Ishikawa (cell line): Measurements from ENCODE around the gene ALPP.

Experiments
- CEBPB ChIP-seq: IDR thresholded peaks from 2 replicates; pipeline ENCODE4 v1.6.1; 2012
- CREB1 ChIP-seq: IDR thresholded peaks from 2 replicates; pipeline ENCODE4 v1.6.1; 2012; ENCODE audit warnings: low read depth
- EGR1 ChIP-seq: IDR thresholded peaks from 2 replicates; pipeline ENCODE4 v1.6.1; 2012
- EP300 ChIP-seq: IDR thresholded peaks from 2 replicates; pipeline ENCODE4 v1.6.1; 2012; ENCODE audit warnings: borderline replicate concordance
- FOXM1 ChIP-seq: IDR thresholded peaks from 2 replicates; pipeline ENCODE4 v1.6.1; 2012; ENCODE audit warnings: low read depth, borderline replicate concordance
- NFIC ChIP-seq: IDR thresholded peaks from 2 replicates; pipeline ENCODE4 v1.6.1; 2012
- RAD21 ChIP-seq: IDR thresholded peaks from 2 replicates; pipeline ENCODE4 v1.6.1; 2012; ENCODE audit warnings: low read depth
- TAF1 ChIP-seq: IDR thresholded peaks from 2 replicates; pipeline ENCODE4 v1.6.1; 2012; ENCODE audit warnings: low read depth, mild to moderate bottlenecking
- TCF12 ChIP-seq: IDR thresholded peaks from 2 replicates; pipeline ENCODE4 v1.6.1; 2012; ENCODE audit warnings: low read depth
- TEAD4 ChIP-seq: IDR thresholded peaks from 2 replicates; pipeline ENCODE4 v1.6.1; 2012
- YY1 ChIP-seq: IDR thresholded peaks from 2 replicates; pipeline ENCODE4 v1.6.1; 2012; ENCODE audit warnings: low read depth
- ZBTB7A ChIP-seq: IDR thresholded peaks from 2 replicates; pipeline ENCODE4 v1.6.1; 2012; ENCODE audit warnings: low read depth
- TF ChIP-seq, protein P1 (sequence below): IDR thresholded peaks from 2 replicates; pipeline ENCODE4 v1.6.1; 2012; ENCODE audit warnings: low read depth, mild to moderate bottlenecking
- TF ChIP-seq, protein P2 (sequence below): IDR thresholded peaks from 2 replicates; pipeline ENCODE4 v1.6.1; 2012
- TF ChIP-seq, protein P3 (sequence below): IDR thresholded peaks from 2 replicates; pipeline ENCODE4 v1.6.1; 2012

The ALPP gene

DNA sequence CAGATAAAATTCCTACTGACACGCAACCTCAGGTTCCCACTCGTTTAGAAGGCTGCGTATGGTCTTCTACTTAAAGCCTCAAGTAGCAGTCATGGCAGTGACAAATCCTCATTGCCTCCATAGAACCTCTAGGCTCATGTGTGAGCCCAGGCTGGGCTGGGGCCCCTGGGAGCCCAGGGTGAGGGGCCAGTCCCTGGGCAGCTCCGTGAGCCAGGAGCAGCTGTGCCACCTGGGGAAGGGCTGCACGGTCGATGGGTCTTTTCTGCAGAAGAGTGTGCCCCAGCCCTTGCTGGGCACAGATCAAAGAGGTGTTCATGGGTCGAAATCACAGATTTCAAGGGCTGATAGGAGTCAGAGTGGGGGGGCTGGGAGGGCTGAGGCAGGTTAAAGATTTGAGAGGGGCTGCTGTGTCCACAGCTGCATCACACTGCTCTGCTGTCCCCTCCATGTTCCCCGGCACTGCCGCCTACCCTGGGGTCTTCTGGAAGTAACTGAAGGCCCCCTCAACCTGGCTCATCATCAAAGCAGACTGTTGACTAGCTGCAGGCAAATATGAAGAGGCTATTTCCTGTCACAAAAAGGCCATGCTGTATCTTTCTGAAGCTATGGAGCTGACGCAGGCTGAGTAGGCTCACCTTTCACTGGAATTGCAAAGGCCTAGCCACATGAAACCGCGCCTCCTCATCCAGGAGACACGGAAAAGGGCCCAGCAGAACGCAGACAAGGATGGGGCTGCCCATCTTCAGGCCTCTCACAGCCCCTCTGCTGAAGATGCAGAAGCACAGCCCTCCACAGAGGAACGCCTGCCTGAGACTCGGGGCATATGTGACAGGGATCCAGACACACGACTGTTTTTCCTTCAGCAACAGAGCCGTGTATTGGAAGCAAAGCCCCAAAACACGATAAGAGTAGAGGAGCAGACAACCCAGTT lies 35.7 kb upstream of the ALPP start:
- TF ChIP-seq EP300 (no peak), ZBTB7A (no peak), FOXM1 (no peak), RAD21 (no peak), CEBPB (no peak), TCF12 (no peak), TAF1 (no peak), TEAD4 (no peak), CREB1 (no peak), YY1 (no peak)
- TF ChIP-seq, protein P1, sequence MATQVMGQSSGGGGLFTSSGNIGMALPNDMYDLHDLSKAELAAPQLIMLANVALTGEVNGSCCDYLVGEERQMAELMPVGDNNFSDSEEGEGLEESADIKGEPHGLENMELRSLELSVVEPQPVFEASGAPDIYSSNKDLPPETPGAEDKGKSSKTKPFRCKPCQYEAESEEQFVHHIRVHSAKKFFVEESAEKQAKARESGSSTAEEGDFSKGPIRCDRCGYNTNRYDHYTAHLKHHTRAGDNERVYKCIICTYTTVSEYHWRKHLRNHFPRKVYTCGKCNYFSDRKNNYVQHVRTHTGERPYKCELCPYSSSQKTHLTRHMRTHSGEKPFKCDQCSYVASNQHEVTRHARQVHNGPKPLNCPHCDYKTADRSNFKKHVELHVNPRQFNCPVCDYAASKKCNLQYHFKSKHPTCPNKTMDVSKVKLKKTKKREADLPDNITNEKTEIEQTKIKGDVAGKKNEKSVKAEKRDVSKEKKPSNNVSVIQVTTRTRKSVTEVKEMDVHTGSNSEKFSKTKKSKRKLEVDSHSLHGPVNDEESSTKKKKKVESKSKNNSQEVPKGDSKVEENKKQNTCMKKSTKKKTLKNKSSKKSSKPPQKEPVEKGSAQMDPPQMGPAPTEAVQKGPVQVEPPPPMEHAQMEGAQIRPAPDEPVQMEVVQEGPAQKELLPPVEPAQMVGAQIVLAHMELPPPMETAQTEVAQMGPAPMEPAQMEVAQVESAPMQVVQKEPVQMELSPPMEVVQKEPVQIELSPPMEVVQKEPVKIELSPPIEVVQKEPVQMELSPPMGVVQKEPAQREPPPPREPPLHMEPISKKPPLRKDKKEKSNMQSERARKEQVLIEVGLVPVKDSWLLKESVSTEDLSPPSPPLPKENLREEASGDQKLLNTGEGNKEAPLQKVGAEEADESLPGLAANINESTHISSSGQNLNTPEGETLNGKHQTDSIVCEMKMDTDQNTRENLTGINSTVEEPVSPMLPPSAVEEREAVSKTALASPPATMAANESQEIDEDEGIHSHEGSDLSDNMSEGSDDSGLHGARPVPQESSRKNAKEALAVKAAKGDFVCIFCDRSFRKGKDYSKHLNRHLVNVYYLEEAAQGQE: no peak
- TF ChIP-seq, protein P2, sequence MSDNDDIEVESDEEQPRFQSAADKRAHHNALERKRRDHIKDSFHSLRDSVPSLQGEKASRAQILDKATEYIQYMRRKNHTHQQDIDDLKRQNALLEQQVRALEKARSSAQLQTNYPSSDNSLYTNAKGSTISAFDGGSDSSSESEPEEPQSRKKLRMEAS: no peak

DNA sequence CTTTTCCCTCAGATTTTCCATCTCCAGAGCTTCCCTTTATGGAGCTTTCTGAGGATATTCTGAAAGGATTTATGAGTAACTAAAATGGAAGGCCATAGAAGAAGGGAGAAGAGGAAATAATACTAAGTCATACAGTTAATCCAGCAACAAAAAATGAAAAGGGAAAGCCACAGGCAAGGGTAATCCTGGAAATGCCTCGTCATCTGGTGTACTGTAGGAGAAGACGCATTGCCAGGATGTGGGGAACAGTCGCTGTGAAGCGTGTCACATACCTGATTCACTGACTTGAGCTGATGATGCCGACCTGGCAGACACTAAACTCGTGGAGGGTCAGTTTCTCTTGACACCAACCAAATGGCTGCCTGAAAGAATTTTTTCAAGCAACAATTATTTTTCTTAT lies 34.7 kb upstream of the ALPP start:
- TF ChIP-seq CREB1: no peak
- no peak for TF ChIP-seq RAD21
- TF ChIP-seq, protein P3, sequence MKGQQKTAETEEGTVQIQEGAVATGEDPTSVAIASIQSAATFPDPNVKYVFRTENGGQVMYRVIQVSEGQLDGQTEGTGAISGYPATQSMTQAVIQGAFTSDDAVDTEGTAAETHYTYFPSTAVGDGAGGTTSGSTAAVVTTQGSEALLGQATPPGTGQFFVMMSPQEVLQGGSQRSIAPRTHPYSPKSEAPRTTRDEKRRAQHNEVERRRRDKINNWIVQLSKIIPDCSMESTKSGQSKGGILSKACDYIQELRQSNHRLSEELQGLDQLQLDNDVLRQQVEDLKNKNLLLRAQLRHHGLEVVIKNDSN: no peak
- no peak for TF ChIP-seq TEAD4
- no peak for TF ChIP-seq EGR1
- no peak for TF ChIP-seq TCF12
- TF ChIP-seq, protein P2: no peak
- TF ChIP-seq, protein P1: no peak
- TF ChIP-seq TAF1: no peak

DNA sequence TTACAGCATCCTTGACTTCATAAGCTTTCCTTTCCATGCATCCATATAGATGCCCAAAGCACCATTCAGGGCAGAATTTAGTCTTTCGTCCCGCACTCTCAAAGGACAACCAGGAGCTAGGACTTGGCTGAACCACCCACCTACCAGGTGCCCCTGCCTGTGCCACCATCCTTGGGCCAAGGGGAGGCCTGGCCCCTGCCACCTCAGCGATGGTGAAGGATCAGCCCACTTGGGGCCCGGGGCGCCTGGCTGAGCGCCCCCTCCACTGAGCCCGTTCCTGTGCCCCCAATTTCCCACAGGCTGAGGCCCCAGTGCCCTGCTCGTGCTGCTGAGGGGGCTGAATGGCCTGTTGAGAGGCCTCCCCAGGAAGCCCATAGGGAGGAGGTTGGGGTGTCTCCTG lies 33.3 kb upstream of the ALPP start:
- TF ChIP-seq YY1: no peak
- TF ChIP-seq ZBTB7A: no peak
- TF ChIP-seq TCF12: no peak
- TF ChIP-seq, protein P2: no peak
- no peak for TF ChIP-seq FOXM1
- TF ChIP-seq EGR1: no peak
- no peak for TF ChIP-seq TEAD4
- TF ChIP-seq TAF1: no peak
- TF ChIP-seq NFIC: no peak

DNA sequence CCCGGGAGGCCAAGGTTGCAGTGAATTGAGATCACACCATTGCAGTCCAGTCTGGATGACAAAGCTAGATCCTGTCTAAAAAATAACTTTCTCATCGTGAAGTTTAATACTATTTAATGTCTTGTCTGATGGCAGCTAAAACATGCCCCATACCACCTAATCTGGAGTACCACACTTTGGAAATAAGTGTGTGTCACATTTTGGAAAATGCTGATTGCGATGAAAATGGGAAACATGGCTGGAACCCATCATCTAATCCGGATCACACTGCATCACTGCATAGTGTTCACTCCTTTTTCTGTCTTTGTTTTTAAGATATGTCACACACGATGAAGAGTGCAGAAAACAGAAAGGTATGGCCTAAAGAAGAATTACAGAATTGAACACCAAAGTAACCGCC lies 31.2 kb upstream of the ALPP start:
- TF ChIP-seq NFIC: no peak
- no peak for TF ChIP-seq CREB1
- no peak for TF ChIP-seq EP300
- TF ChIP-seq YY1: no peak
- no peak for TF ChIP-seq TEAD4
- TF ChIP-seq CEBPB: no peak
- TF ChIP-seq, protein P3: no peak
- no peak for TF ChIP-seq TCF12
- no peak for TF ChIP-seq RAD21
- no peak for TF ChIP-seq TAF1

DNA sequence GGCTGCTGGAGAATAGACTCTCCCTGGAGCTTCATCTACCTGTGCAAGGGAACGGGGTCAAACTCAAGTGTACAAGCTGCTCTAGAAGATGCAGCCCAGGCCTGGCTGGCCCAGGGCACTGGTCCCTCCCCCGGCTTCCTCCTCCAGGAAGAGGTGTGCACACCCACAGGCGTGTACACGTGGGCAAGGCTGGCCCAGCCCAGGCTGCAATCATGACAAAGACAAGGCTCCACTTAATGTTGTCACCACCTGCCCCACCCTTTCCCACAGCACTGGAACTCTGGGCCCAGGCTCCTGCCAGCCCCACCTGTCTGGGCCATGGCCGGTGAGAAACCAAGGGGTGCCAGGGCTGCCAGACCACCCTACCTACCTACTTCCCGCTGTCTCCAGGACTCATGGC lies 29.6 kb upstream of the ALPP start:
- TF ChIP-seq EGR1: no peak
- TF ChIP-seq, protein P3: peak; percentile 58

DNA sequence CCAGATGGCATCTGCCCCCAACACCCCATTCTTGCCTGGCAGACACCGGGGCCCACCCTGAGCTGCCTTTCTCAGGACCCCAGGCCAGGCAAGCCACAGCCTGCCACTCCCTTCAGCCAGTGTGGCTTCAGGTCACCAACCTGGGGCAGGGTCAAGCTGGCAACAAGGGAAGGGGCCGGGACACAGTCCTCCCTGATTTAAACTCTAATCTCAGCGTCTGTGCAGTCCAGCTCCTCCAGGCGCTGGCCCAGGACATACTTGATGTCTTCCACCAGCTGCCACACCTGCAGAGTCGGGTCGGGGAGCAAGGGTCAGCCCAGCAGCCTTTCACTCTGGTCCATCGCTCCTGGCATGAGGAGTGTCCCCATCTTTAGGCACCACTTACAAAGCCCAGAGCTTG lies 29.0 kb upstream of the ALPP start:
- TF ChIP-seq ZBTB7A (no peak), EGR1 (no peak), EP300 (no peak), CREB1 (no peak), FOXM1 (no peak), YY1 (no peak)
- TF ChIP-seq, protein P1: no peak
- TF ChIP-seq, protein P2: no peak
